Activated CD4-positive, alpha-beta T cell treated with anti-CD3 and anti-CD28 coated beads for 48 hours (primary cell): ENCODE measurements around the gene MAD2L1BP.
"Not testable (repeated sequence)": the region's sequence is repeated elsewhere in the genome, so short reads cannot be mapped to it uniquely, and the experiment has no call there.

ENCODE experiments used
- DNase-seq: peaks from one replicate; pipeline ENCODE4 v3.0.0-alpha.2; 2020

Gene MAD2L1BP

GRCh38 chr6:43635387-43636307 is at the start of gene MAD2L1BP:
Gene MAD2L1BP, plus strand, starts transcription at chr6:43635840. Its CDS starts 36 bp downstream, at chr6:43635876.
- peak; percentile 92 for DNase-seq

GRCh38 chr6:43588194-43588593 is 47.4 kb upstream of the MAD2L1BP start:
- DNase-seq = no peak

GRCh38 chr6:43589564-43589963 is 46.1 kb upstream of the MAD2L1BP start:
- DNase-seq = not testable (repeated sequence)

- no peak for DNase-seq
Measured at GRCh38 chr6:43593938-43594337, 41.7 kb upstream of the MAD2L1BP start.

GRCh38 chr6:43600595-43600994 is 35.0 kb upstream of the MAD2L1BP start:
- DNase-seq = no peak

- no peak for DNase-seq
Measured at GRCh38 chr6:43604174-43604573, 31.5 kb upstream of the MAD2L1BP start.

GRCh38 chr6:43606019-43606418 is 29.6 kb upstream of the MAD2L1BP start:
- no peak for DNase-seq

GRCh38 chr6:43608310-43608763 is 27.3 kb upstream of the MAD2L1BP start:
- peak; percentile 75 for DNase-seq

GRCh38 chr6:43608807-43609206 is 26.8 kb upstream of the MAD2L1BP start:
- DNase-seq = no peak

GRCh38 chr6:43609402-43609801 is 26.2 kb upstream of the MAD2L1BP start:
- DNase-seq = no peak

GRCh38 chr6:43610431-43610830 is 25.2 kb upstream of the MAD2L1BP start:
- no peak for DNase-seq

- no peak for DNase-seq
Measured at GRCh38 chr6:43613721-43614395, 21.8 kb upstream of the MAD2L1BP start.

- DNase-seq = no peak
Measured at GRCh38 chr6:43614396-43614730, 21.3 kb upstream of the MAD2L1BP start.

GRCh38 chr6:43616725-43617472 is 18.7 kb upstream of the MAD2L1BP start:
- no peak for DNase-seq

- DNase-seq = no peak
Measured at GRCh38 chr6:43621078-43621835, 14.4 kb upstream of the MAD2L1BP start.

- no peak for DNase-seq
Measured at GRCh38 chr6:43621836-43622180, 13.8 kb upstream of the MAD2L1BP start.

- DNase-seq = no peak
Measured at GRCh38 chr6:43622541-43622940, 13.1 kb upstream of the MAD2L1BP start.

GRCh38 chr6:43623880-43624785 is 11.5 kb upstream of the MAD2L1BP start:
- DNase-seq = no peak

- no peak for DNase-seq
Measured at GRCh38 chr6:43624786-43625288, 10.8 kb upstream of the MAD2L1BP start.

GRCh38 chr6:43625393-43625992 is 10.1 kb upstream of the MAD2L1BP start:
- DNase-seq = no peak
